CD4-positive, alpha-beta T cell treated with Interleukin-17A for 1 hour (primary cell): ENCODE data around the gene CARS1.

Experiments used
- DNase-seq: peaks from one replicate; pipeline ENCODE4 v3.0.0-alpha.2; 2020

Gene CARS1

DNA sequence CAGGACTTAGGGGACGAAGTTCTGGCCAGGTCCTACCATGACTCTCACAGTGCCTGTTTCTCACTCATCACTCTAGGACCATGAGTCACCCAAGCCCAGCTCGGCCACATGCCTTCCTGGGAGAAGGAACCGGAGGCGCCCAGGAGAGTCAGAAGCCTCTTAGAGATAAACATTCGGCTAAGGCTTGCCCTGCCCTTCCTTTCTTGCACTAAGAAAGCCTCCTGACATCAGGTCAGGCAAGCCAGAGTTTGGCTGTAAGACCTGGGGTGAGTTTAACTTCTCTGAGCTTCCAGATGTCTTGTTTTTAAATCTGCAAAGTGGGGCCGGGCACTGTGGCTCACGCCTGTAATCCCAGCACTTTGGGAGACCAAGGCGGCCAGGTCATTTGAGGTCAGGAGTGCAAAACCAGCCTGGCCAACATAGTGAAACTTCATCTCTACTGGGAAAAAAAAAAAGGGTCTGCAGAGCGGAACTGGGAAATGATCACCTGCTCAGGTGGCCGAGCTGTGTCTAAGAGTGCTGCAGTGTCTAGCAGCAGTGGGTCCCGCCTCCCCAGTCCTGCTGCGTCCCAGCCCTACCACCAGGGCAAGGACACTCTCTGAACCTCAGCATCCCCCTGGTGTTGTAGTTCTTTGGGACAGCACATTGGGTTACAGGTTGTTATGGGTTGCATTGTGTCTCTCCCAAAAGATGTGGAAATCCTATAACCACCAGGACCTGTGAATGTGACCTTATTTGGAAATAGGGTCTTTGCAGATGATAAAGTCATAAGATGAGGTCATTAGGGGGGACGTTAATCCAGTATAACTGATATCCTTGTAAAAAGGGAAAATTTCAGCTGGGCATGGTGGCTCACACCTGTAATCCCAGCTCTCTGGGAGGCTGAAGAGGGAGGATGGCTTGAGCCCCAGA is 1.8 kb upstream of the CARS1 start:
- no peak for DNase-seq

DNA sequence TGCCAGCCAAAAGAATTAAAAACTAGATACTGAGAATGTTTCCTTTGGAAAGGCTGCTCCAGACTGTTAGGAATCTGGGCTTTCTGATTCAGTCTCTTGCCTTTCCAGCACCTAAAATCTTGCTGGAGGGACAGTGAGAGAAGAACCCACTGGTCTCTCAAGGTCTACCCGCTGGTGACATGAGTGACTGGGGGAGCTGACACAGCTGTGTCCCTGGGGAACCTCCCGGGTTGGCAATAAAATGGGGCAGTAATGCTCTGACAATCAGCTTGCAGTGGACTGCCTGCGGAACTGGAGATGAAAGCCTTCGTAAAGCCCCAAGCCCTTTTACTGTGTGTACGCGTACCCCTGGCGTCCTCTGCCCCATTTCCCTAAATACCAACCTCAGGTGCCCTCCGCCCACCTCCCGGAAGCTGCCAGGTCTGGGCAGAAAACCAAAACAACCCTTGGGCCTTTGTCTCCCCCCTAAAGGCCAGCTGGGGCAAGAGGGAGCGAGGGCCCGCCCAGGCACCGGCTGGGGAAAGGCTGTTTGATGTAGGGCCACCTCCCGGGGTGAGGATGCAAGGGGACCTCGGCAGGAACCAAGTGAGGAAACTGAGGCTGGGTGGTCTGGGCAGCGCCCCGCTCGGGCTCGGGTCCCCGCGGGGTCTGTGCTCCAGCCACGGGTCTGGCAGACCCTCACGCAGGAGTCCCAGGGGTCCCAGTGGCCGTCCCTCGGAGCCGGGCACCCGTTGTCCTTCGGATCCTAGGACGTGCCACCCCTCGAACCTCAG is 741 bp downstream of the CARS1 start:
- peak; percentile 38 for DNase-seq

DNA sequence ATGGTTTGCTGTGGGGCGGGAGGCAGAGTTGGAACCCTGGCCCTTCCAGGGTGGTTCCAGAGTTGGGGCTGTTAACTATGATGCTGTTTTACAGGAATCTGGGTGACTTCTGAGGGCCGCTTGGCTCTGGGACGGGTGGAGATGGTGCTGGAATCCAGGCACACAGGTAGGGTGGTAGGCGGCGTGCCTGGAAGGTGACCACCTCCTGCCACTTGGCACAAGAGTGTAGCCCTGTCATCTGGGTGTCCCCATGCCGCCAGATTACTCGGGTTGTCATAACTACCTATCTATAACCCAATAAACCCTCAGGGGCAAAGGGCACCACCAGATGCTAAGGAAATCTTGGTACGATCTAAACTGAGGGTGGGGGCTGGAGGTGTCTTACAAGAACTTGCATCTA is 1.3 kb downstream of the CARS1 start:
- no peak for DNase-seq

DNA sequence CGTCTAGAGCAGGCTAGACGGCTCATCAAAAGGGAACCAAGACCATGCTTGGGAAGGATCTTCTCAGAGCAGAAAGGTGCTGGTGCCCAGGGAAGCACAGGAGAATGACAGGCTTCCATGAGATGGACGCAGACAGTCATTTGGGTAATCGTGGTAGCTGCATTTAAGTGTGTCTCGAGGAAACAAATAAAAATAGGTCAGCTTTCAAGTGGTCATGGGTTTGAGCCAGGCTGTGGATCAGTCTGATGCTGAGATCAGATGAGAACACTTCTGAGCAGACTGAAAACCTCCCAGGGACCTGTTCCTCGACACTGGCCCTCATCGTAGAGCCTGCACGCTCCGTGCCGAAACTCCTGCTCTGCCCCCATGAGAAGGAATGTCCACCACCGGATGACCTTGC is 4.7 kb downstream of the CARS1 start:
- no peak for DNase-seq

DNA sequence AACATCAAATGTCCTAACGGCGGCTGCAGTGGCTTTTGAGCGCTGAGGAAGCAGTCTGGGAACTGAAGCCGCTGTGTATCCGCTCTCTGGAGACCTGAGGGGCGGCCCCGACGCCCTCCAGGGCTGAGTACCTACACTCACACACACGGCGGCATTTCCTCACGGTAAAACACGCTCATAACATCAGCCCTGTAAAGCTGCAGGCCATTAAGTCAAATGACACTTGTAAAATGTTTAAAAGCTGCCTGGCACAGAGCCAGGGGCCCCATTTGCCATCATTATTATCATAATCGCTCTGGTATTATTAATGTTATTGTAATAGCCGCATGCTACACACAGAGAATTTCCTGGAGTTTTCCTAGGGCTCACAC is 5.1 kb downstream of the CARS1 start:
- no peak for DNase-seq

DNA sequence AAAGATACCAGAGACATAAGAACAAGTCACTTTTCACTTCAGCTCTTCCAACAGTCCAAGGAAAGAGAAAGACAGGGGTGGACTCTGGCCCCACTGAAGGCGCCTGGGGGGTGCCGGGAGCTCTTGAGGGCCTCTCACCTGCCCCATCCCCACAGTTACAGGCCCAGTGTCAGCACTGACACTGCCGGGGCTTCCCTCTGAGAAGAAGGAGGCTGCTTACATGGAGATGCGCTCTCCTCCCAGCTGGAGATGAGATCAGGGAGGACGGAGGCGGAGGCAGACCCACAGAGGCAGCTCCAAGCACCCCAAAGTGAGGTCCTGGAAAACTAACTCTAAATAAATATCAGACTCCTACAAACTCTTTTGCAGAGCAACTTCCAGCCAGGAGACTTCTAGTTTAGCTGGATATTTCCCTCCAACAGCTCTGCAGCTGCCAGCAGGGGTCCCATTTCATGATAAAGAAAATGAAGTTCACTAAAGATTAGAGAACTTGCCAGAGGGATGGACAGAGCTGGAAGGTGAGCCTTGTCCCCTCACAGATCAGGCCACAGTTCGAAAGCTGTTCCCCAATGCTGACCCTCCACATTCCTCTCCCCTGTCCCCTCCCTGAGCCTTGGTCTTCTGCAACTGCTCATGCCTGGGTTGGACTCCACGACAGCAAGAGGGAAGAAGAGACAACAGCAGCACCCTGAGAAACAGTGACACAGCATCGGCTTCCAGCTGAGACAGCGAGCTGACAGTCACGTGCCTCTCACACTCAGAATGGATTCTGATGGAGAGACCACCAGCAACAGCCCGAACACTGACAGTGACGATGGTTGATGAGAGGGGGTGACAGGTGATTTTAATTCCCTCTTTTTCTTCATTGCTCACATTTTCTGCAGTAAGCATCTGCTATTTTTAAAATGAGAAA is 5.8 kb downstream of the CARS1 start:
- no peak for DNase-seq

DNA sequence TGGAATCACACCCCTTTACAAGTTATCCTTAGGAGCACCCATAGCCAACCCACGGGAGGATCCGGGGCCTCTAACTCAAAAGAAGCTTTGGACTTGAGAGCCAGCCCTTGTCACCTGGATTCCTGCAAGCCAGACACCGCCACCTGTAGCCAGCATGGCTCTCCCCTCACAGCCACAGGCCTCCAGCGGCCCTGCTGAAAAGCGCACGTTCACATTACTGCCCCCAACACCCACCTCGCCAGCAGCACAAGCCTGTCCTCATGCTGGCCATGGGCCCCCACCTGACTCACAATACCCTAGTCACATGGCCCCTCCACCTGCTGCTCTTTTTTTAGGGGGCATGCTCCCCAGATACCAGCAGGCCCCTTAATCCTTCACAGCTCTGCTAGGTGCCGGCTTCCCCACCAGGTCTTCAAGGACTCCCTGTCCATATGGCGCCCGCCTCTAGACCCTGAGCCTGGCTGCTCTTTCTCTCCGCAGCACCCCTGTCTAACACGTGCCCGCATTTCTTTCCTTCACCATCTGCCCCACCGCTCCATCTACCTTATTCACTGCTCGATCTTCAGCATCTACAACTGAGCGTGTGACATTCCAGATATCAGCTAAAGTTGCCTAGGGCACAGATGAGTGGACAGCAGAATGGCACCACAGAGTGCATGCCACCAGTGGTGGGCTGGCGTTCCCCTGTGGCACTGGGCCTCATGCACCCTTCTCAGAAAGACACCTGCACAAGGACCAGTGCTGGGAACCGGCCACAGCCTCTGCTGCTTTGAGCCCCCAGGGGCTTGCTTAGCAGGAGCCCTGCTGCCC is 6.6 kb downstream of the CARS1 start:
- no peak for DNase-seq

DNA sequence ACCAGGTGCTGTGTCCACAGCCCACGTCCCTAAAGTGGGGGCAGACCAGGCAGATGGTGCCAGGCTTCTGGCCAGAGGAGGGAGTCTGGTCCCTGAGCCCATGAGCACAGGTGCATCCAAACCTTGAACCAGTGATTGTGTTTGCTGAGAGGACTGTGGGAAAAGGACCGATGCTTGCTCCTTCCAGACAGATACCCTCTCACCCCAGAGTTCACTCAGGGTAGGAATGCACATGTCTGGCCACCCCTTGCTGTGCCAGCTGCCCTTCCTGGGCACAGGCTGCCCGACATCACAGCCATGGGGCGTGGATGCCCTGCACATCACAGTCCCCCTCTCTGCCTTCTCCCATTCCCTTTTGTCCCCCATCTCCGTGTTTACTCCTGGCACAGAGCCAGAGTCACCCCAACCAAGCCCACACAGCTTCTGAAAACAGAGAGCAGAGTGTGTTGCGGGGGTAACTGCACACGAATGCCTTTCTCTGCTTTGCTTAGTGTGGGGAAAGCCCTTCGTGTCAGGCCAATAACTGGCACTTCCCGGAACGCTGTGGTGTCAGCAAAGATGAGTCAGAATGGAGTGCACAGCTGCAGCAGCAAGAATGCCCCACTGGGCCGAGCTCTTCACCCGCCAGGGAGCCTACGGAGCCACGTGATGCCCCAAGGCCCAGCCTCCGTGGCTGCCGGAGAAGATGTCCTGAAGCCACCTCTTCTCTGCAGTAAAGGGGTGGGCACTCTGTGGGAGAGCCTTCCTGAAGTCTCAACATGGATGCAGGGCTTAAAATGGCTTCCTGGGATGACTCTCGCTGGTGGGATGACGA is 7.6 kb downstream of the CARS1 start:
- DNase-seq, result peak; percentile 86

DNA sequence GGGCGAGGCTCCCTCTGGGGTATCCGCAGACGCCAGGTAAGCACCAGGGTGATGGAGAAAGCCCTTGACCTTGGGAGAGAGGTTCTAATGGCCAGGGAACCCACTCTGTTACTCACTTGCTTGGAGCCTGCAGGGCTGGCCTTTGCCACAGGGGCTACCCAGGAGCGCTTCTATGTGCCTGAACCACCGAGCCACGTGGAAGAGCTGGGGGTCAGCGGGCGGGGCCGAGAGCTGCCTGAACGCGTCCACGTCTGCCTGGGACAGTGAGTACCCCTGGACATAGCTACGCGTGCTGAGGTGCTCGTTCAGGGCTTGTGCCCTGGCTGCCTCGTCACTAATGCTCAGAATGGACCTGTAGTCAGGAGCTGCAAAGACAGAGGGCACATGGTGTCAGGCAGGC is 9.6 kb downstream of the CARS1 start:
- DNase-seq, result no peak

DNA sequence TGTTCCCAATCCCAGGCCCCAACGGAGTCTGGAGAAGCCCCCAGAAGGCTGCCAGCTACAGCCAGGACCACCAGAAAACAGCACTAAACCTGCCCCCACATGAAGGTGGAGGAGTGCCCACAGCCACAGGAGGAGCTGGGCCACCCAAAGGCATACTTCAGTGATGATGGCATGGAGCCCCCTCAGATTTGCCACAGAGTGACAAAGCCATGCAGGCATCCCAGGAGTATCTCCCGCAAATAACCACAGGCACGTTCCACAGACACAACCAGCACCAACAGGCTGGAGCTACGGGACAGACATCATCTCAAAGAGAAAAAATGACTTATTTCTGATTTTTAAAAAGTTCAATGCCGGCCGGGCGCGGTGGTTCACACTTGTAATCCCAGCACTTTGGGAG is 10.6 kb downstream of the CARS1 start:
- DNase-seq, result no peak

DNA sequence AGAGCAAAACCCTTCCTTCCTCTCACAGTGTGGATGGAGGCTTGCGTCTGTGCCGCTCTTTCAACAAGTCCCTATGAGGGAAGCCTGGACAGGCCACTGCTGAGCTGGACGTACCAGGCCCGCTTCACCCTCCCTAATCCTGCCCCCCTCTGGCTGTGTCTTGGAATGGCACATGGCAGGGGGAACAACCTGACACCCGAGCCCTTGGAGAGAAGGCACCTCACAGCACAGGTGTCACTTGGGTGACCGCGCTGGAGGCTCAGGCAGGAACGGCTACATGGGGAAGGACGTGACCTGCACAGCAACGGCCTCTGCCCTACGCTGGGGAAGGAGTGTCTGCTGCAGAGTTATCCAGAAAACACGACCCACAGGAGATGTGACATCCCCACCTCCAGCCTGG is 11.0 kb downstream of the CARS1 start:
- no peak for DNase-seq

DNA sequence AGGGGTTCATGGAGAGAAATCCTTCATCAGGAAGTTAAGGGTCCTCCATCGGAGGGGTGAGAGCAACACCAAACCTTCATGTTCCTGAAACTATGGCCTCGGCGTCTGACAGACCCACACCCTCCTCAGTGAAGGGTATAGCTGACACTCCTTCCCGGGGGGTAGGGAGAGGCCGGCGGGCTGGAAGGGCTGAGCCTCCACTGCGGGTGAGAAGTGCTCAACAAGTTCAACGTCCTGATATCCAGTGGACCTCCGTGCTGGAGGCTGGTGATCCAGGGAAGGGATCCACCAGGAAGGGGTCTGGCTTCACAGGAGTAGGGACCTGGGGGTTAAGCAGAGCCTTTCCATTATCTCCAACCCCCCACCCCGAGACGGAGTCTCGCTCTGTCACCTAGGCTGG is 12.3 kb downstream of the CARS1 start:
- DNase-seq, result no peak

DNA sequence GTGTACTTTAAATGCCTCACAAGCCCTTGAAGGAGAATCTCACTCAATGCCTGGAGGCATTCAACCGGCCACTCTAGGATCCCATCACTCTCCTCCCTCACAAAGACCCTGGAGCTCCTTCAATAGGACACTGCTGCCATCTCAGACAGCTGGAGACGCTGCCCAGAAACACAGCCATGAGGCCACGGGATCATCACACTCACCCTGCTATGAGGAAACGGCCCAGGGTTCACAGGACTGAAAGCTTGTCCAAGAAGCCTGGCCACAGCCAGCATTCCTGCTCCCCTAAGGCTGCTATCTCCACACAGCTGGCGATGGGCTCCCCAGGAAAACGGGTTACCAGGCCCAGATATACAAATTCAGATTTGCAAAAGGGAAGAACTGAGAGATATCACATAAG is 13.2 kb downstream of the CARS1 start:
- DNase-seq, result no peak

DNA sequence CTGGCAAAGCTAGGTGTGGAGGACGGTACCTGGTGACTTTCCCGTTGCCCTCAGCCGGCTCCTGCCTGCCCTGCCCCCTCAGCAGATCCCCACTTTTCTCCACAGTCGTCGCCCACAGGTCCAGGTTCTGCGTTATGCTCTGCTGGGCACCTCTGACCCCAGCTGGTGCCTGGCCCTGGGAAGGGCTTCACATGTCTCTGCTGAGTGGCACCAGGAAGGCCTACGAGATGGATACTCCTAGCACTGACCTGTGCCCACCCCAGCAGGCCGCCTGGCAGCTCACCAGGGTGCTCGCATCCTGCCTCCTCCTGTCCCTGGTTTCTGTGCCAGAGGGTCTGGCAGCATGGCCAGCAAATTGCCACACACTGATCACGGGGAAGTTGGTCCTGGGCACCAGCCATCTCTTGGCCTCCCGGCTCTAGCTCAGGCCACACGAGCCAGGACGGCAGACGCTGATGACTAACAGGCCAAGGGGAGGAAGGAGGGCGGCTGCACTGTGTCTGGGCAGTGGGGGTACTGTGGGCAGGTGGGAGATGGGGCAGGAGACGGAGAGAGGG is 13.8 kb downstream of the CARS1 start:
- no peak for DNase-seq

DNA sequence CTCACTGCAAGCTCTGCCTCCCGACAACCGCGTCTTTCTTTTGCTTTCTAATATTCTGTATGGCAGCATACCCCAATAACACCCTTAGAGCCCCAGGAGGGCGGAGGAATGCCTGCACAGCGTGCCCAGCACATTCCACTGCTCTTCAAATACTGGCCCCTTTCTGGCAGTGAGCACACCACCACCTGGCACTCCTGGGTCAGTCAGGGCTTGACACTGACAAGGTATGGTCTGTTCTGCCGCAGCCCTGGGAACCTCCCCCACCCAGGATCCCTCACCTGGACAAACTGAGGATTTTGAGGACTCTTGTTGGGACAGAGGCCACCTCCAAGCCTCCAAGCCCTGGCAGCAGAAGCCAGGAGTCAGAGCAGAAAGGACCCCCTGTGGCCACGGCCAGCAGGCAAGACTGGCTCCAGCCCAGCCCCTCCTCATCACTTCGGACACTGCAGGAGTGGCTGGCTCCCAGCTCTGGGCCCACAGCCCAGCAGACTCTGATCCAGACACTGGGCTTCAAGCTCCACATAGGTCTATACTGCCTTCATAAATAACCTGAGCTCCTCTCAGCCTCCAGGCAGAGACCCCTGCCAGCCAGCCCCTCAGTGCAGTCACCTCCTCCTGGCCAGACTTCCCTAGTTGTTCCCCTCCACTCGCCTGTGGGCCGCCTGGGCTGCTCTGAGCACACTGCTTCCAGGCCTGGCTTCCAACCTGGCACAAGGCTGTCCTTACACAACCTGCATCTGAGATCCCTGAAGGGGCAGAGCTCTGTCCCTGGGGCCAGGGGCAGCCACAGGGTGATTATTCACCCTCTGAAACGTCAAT is 14.5 kb downstream of the CARS1 start:
- no peak for DNase-seq

DNA sequence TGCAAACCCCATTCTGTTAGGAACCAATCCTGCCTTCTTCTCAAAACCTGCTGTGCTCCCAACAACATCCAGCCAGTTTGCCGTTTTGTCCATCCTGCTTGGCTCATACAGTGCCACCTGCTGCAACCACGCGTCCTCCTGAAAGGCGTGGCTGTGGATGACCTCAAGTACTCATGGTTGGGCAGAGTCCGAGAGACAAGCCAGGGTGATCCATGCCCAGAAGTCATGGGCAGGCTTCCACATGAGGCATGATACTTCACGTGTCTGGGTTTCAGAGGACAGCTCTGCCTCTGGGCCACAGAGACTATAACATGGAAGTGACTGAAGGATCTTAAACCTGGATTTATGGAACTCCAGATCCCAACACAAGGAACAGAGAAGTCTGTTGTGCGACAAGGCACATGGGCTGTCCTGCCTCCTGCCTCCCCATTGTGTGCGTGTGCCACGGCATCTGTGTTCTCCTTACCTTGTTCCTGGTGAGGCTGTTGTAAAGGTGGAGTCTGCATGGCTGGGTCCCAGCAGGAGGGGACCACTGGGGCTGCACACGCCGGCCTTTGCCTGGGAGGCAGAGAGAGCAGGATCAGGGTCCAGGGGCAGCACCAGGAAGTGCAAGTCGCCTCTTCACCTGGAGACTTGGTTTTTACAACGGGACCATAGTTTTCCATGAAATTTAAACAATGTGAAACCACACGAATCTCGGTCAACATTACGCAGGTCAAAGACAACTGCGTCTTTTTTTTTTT is 15.4 kb downstream of the CARS1 start:
- DNase-seq, result no peak

DNA sequence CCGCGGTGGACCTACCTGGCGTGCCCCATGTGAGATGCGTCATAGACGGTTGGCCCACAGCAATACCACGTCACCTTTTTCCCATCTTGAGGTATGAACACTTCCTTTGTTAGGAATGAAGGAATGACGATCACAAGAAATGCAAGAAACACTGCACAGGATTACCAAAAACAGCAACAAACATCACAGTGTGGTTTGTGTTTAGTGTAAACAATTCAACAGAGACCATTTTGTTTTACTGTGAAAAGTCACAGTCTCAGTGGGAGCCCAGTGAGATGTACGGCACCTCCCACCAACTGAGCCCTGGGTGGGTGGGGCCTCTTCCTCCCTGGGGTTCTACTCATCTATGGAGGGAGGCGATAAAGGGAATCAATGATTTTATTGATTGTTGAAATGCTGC is 16.3 kb downstream of the CARS1 start:
- DNase-seq, result no peak

DNA sequence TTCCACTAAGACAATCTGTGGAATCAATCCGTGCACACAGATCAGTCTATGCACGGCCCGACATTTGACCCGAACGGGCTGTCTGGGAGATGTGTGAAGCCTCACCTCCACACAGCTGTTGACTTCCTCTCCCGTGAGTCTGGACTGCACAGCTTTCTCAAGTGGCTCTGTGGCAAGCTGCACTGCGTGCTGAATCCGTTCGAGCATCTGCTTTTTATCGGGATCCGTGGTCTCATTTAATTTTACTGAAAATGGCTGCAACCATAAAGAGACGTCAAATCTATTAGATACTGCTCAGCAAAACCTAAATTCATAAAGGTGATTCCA is 19.3 kb downstream of the CARS1 start:
- DNase-seq, result no peak
